T-cell (primary cell): ENCODE data around the gene TMEM179. TPM values are rescaled to one million over a fixed set of nuclear protein-coding genes. Genes with fewer than 3 reads are reported as not detected.

ENCODE experiments used
- ATAC-seq, 4 experiments: fragments of 200-7000 bp in 3 of 4; fragments of 150-1000 bp in 1 of 4; cut with Tn5 transposase; replicated peaks in 1 of 4; 1 replicate in 3 of 4; 2 replicates in 1 of 4; pipeline ENCODE4 v1.10.0; 2021; ENCODE audit warnings: moderate library complexity in 3 of 4, mild to moderate bottlenecking in 2 of 4, moderate number of reproducible peaks in 1 of 4
- CTCF ChIA-PET, 2 donors: fragments of 300-600 bp; sonication (Branson Sonifier 250); formaldehyde crosslinking; loops; one replicate each; lab custom pipeline; 2022; ENCODE audit warnings: antibody characterized with exemption in 2 of 2; lab: Charles Lee
- POLR2A ChIA-PET, 2 donors: fragments of 300-600 bp; sonication (Branson Sonifier 250); formaldehyde crosslinking; loops; one replicate each; lab custom pipeline; 2022; ENCODE audit warnings: antibody characterized with exemption in 2 of 2; lab: Charles Lee
- DNase-seq, 35 experiments: peaks; one replicate each; pipeline versions ENCODE4 v3.0.0 to v3.0.0-alpha.2; 2013 to 2023
- H3K27ac ChIP-seq: one replicate; pipeline ENCODE4 v1.5.1; 2013; ENCODE audit warnings: low read length
- H3K27me3 ChIP-seq, 2 experiments: replicated peaks in 1 of 2; 1 replicate in 1 of 2; 2 replicates in 1 of 2; pipeline versions ENCODE4 v1.6.1 to v1.7.0; 2013; ENCODE audit warnings: low read length in 1 of 2, mixed read lengths in 1 of 2; ENCODE audit not compliant: control insufficient read depth in 2 of 2, insufficient read depth in 2 of 2; ENCODE audit errors: extremely low read depth in 1 of 2
- H3K36me3 ChIP-seq, 2 donors: 1 replicate in 1 of 2; 2 replicates in 1 of 2; pipeline versions ENCODE4 v1.6.1 to v1.7.0; 2013; ENCODE audit warnings: low read length in 1 of 2; ENCODE audit not compliant: control insufficient read depth in 2 of 2, insufficient read depth in 1 of 2; ENCODE audit errors: extremely low read depth in 1 of 2
- H3K4me1 ChIP-seq, 2 experiments: 1 replicate in 1 of 2; 2 replicates in 1 of 2; pipeline versions ENCODE4 v1.6.1 to v1.7.0; 2013; ENCODE audit warnings: low read length in 2 of 2, mixed read lengths in 1 of 2; ENCODE audit not compliant: insufficient read depth in 2 of 2, control insufficient read depth in 1 of 2; ENCODE audit errors: extremely low read depth in 1 of 2
- H3K4me3 ChIP-seq, 2 donors: 1 replicate in 1 of 2; 2 replicates in 1 of 2; pipeline versions ENCODE4 v1.5.1 to v1.7.0; 2013; ENCODE audit warnings: mild to moderate bottlenecking in 2 of 2, low read length in 1 of 2, moderate library complexity in 1 of 2; ENCODE audit not compliant: control insufficient read depth in 1 of 2; ENCODE audit errors: extremely low read depth in 1 of 2
- H3K9me3 ChIP-seq: 2 replicates; pipeline ENCODE4 v1.7.0; 2013
- H3K27ac Mint-ChIP-seq, 2 donors: one replicate each; pipeline ENCODE4 v1.8.0; 2020 to 2021; ENCODE audit warnings: mild to moderate bottlenecking in 2 of 2, mixed read lengths in 2 of 2
- H3K27me3 Mint-ChIP-seq, 2 donors: one replicate each; pipeline ENCODE4 v1.8.0; 2021 to 2022; ENCODE audit warnings: mixed read lengths in 2 of 2
- H3K36me3 Mint-ChIP-seq: one replicate; pipeline ENCODE4 v1.8.0; 2021; ENCODE audit warnings: mixed read lengths
- H3K4me1 Mint-ChIP-seq, 3 donors: one replicate each; pipeline ENCODE4 v1.8.0; 2020 to 2022; ENCODE audit warnings: mixed read lengths in 3 of 3, mild to moderate bottlenecking in 1 of 3
- H3K4me3 Mint-ChIP-seq, 3 donors: one replicate each; pipeline ENCODE4 v1.8.0; 2020 to 2022; ENCODE audit warnings: mild to moderate bottlenecking in 3 of 3, mixed read lengths in 3 of 3, moderate library complexity in 3 of 3
- H3K9me3 Mint-ChIP-seq, 3 donors: one replicate each; pipeline ENCODE4 v1.8.0; 2020 to 2022; ENCODE audit warnings: mixed read lengths in 3 of 3
- WGBS: methylation state at CpG from one replicate; pipeline ENCODE4 v1.1.5; 2013; ENCODE audit warnings: missing lambda C conversion rate; ENCODE audit not compliant: insufficient coverage; 5-methylcytosine and 5-hydroxymethylcytosine counted together
- total RNA-seq, 35 experiments: library from RNA in 6 of 35; stranded (reverse) in 6 of 35; fragments of 120-200 nt in 1 of 35; gene quantifications; one replicate each; pipeline versions ENCODE4 v1.2.1 to v1.2.4 and lab custom pipeline; 2013 to 2026

Gene TMEM179
- total RNA-seq, 5 donors from 2014 or later (not counting 1 experiment from before 2014, with no cell fraction given), result not detected

DNA sequence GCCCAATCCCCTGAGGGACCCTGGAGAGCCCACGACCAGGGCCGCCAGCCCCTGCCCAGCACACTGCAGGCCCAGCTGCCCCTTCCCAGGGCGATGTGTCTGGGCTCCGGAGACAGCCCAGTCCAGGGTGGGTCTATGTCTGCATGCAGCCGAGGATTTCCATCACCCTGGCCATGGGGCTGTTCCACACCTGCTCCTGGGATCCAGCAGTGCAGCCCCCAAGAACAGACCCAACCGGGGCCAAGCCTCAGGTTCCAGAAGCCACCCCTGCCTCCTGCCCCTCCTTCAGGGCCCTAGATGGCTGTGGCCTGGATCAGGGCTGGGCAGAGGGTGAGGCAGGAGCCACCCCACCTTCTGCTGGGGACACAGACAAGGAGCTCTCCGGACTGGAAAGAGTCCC, 13.5 kb downstream of the TMEM179 start:
- no peaks in the 10 kb centered on the region for H3K9me3 Mint-ChIP-seq
- 77% methylated on average over 7 of the region's 7 CpGs for WGBS
- Histone ChIP-seq H3K4me1 (no peaks in the 10 kb centered on the region), H3K27ac (no peak overlapping the region), H3K9me3 (no peaks in the 10 kb centered on the region), H3K27me3 (peaks cover 2 to 54% of the 10 kb centered on the region in 2 experiments), H3K36me3 (no peaks in the 10 kb centered on the region), H3K4me3 (no peak overlapping the region)
- H3K27me3 Mint-ChIP-seq, result peaks cover 4 to 10% of the 10 kb centered on the region in 2 donors
- no peak overlapping the region for H3K4me3 Mint-ChIP-seq
- H3K27ac Mint-ChIP-seq, result no peak overlapping the region
- no peaks in the 10 kb centered on the region for H3K4me1 Mint-ChIP-seq
- POLR2A ChIA-PET, result no interaction called here
- no peaks in the 10 kb centered on the region for H3K36me3 Mint-ChIP-seq
- DNase-seq (no peak), ATAC-seq (no peak)
- CTCF ChIA-PET, result no interaction called here

DNA sequence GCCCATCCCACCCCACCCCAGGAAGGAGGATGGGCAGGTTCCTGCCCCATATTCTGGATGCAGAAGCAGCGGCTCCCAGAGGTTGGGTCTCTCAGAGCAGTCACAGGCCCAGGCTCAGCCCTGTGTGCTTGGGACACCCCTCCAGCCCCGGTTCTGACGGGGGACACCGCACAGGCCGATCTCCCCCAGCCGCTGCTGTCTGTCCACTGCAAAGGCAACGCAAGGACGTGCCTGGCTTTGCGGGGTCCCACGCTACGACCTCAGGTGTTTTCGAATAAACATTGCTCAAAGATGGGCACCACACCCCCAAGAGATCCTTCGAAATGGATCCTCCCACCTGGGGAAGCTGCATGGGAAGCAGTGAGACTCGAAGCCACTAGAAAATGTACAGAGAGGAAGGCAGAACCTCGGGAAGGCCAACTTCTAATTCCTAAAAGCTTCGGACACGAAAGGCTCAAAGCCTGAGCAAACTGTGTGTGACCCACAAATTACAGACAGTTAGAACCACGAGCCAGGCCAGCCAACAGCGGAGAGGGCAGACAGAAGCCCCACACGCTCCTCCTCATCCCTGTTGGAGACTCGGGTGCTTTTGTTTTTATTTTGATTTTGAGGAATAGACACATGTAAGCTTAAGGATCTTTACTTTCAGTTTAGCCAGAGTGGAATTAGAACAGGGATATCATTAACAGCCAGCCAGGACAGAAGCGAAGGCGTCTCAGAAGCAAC, 14.2 kb downstream of the TMEM179 start:
- no peaks in the 10 kb centered on the region for H3K4me1 ChIP-seq
- H3K9me3 Mint-ChIP-seq, result no peaks in the 10 kb centered on the region
- POLR2A ChIA-PET, result no interaction called here

DNA sequence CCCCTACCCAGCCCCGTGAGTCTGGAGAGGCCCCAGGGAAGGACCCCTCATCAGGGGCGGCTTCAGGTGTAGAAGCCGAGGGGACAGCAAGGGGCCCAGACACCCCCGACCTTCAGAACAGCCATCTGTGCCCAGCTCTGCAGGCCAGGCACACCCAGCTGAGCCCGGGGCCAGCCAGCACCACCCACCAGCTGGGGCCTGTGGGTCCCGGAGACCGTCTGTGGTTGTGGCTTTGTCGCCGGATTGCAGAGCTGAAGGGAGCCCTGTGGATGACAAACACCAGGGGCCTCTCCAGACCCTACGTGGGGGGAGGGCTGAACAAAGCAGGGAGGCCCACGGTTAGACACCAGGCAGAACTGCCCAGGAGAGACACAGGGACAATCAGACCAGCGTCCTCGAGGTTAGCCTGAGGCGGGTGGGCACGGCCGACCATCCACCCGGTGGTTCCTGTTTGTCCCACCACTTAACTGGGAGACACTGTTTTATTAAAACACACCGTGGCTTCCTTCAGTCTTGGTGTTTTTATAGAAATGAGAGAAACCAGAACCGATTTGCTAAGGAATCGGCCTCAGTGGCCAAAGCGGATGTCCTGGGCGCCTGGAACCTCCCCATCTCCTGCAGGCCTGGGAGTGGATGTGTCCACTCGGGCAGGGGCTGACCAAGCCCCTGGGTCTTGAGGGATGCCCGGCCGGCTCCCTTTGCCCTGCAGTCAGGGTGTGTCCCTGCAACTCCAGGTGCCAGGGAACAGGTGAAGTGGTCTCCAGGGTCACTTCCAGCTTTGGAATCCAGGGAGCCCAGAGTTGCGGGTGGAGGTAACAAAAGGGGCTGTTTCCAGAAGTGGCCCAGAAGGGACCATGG, 15.0 kb downstream of the TMEM179 start:
- H3K36me3 ChIP-seq, result no peaks in the 10 kb centered on the region
- no peaks in the 10 kb centered on the region for H3K4me1 ChIP-seq
- no peak overlapping the region for H3K27ac ChIP-seq
- Mint-ChIP-seq H3K4me1 (no peaks in the 10 kb centered on the region), H3K4me3 (no peak overlapping the region), H3K9me3 (no peaks in the 10 kb centered on the region), H3K27me3 (peaks cover 4 to 10% of the 10 kb centered on the region in 2 donors), H3K27ac (no peak overlapping the region), H3K36me3 (no peaks in the 10 kb centered on the region)
- peaks cover 2 to 42% of the 10 kb centered on the region in 2 experiments for H3K27me3 ChIP-seq
- no peak for ATAC-seq
- no peak overlapping the region for H3K4me3 ChIP-seq
- WGBS, result 69% methylated on average over 22 of the region's 26 CpGs
- CTCF ChIA-PET, result no interaction called here
- no peaks in the 10 kb centered on the region for H3K9me3 ChIP-seq
- no peak for DNase-seq
- POLR2A ChIA-PET, result no interaction called here

More for the DNA sequence above, 14.2 kb downstream of the TMEM179 start:
- no peaks in the 10 kb centered on the region for H3K9me3 ChIP-seq
- H3K27me3 ChIP-seq, result peaks cover 2 to 48% of the 10 kb centered on the region in 2 experiments
- 84% methylated on average over 20 of the region's 23 CpGs for WGBS
- ATAC-seq, result no peak
- H3K36me3 Mint-ChIP-seq, result no peaks in the 10 kb centered on the region
- no peak overlapping the region for H3K4me3 Mint-ChIP-seq
- no peaks in the 10 kb centered on the region for H3K36me3 ChIP-seq
- H3K4me3 ChIP-seq, result no peak overlapping the region
- CTCF ChIA-PET, result no interaction called here
- no peak overlapping the region for H3K27ac Mint-ChIP-seq
- H3K27me3 Mint-ChIP-seq, result peaks cover 4 to 12% of the 10 kb centered on the region in 2 donors
- H3K27ac ChIP-seq, result no peak overlapping the region
- H3K4me1 Mint-ChIP-seq, result no peaks in the 10 kb centered on the region
- DNase-seq, result no peak

DNA sequence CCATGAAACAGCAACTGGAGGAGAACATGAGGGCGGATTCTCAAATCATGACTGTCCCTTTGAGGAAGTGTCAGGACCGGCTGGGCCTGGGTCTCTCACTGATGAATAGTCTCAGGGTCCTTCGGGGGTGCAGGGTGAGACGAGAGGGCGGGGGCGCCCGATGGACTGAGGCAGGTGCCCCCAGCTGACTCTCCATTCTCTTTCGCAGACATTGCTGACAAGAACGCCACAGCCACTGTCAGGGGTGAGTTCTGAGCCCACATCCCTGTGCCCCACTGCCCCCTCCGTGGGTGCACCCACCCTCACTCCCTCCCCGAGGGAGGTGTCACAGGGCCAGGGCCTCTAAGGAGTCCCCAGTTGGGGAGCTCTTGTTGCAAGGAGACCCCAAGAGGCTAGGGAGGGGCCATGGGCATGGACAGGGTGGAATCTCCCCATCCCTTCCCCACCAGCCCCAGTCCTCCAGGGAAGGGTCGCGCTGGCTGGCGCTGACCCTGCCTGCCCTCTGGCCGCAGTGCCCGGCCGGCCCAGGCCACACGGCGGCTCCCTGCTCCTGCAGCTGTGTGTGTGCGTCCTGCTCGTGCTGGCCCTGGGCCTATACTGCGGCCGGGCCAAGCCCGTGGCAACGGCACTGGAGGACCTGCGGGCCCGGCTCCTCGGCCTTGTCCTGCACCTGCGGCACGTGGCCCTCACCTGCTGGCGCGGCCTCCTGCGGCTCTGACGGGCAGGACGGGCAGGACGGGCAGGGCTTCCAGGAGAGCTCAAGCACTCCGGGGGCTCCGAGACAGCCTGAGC, 16.3 kb downstream of the TMEM179 start:
- H3K27ac Mint-ChIP-seq, result no peak overlapping the region
- ChIA-PET CTCF (no interaction called here), POLR2A (no interaction called here)

DNA sequence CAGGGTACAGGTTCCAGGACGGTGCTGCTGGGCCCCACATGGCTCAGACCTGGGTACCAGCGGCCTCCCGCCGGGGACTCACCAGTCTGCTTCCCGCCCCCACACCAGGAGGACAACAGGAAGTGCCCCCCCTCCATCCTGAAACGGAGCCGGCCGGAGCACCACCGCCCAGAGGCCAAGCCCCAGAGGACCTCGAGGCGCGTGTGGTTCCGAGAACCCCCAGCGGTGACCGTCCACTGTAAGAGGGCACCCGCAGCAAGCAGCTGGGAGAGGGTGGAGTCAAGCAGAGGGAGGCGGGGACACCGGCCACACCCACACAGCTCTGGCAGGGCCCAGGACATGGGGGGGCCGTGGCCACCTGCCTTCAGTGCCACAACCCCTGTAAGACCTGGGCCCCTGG, 16.9 kb downstream of the TMEM179 start:
- Histone ChIP-seq H3K27ac (no peak overlapping the region), H3K27me3 (peaks cover 2 to 52% of the 10 kb centered on the region in 2 experiments), H3K36me3 (no peaks in the 10 kb centered on the region), H3K4me1 (no peaks in the 10 kb centered on the region), H3K9me3 (no peaks in the 10 kb centered on the region), H3K4me3 (no peak overlapping the region)
- peaks cover 4 to 15% of the 10 kb centered on the region in 2 donors for H3K27me3 Mint-ChIP-seq
- CTCF ChIA-PET, result no interaction called here
- DNase-seq (no peak), ATAC-seq (no peak)
- no peaks in the 10 kb centered on the region for H3K9me3 Mint-ChIP-seq
- no peaks in the 10 kb centered on the region for H3K4me1 Mint-ChIP-seq
- 62% methylated on average over 7 of the region's 19 CpGs for WGBS
- POLR2A ChIA-PET, result no interaction called here
- no peak overlapping the region for H3K27ac Mint-ChIP-seq
- no peaks in the 10 kb centered on the region for H3K36me3 Mint-ChIP-seq
- no peak overlapping the region for H3K4me3 Mint-ChIP-seq

More for the DNA sequence above, 16.3 kb downstream of the TMEM179 start:
- ATAC-seq (no peak), DNase-seq (no peak)
- WGBS, result 86% methylated on average over 36 of the region's 38 CpGs
- Histone ChIP-seq H3K36me3 (no peaks in the 10 kb centered on the region), H3K9me3 (no peaks in the 10 kb centered on the region), H3K27ac (no peak overlapping the region), H3K27me3 (peaks cover 2 to 47% of the 10 kb centered on the region in 2 experiments), H3K4me1 (no peaks in the 10 kb centered on the region), H3K4me3 (no peak overlapping the region)
- Mint-ChIP-seq H3K4me1 (no peaks in the 10 kb centered on the region), H3K4me3 (no peak overlapping the region), H3K27me3 (peaks cover 4 to 14% of the 10 kb centered on the region in 2 donors), H3K36me3 (no peaks in the 10 kb centered on the region), H3K9me3 (no peaks in the 10 kb centered on the region)
